Measurements from ENCODE around the gene ROBO4. TPM values are rescaled to one million over a fixed set of nuclear protein-coding genes. Genes with fewer than 3 reads are reported as not detected.

The ROBO4 gene
- total RNA-seq, result 10 to 100 TPM; 13.9 to 33.6 (median 23.4) TPM

DNA sequence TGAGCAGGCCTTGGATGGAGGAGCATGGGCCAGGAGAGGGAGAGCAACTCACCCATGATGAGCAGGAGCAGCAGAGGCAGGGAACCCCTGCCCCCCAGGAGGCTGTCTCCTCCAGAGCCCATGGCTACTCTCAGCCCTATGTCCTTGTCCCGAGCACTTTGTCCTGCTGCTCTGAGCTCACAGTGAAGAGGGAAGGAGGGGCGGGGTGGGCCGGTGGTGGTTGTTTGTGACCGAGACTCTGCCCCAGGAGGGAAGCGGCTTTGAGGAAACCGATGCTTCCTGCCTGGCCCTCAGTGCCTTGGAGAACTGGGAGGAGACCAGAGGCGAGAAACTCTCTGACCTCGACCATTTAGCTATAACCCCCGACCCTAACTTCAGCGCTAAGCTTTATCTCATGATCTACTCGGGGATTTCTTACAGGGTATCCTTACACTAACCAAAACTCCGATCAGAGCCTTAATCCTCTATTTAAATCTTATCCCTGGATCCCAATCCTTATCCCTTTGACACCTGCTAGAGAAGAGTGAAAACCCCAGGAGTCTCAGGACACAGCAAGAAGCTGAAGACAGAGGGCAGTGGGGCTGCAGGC is at the start of gene ROBO4:
Gene ROBO4, minus strand, starts transcription at position 192 of the 589 bp plus-strand sequence. Its CDS starts 70 bp downstream, at position 122.
- TF ChIP-seq EP300 (IDR thresholded peaks at IDR 0.05) (no peak), POLR2A (IDR thresholded peaks at IDR 0.05) (no peak), POLR2AphosphoS5 (IDR thresholded peaks at IDR 0.05) (no peak), CTCF (IDR thresholded peaks at IDR 0.05) (no peak)
- H3K9me3 ChIP-seq, result no peaks in the 10 kb centered on the region
- H3K36me3 ChIP-seq, result no peaks in the 10 kb centered on the region
- WGBS, 2 donors (ENCODE audit: low coverage in 1 of 2), result 78 to 100% methylated on average over 1 to 4 of the region's 12 CpGs
- ATAC-seq, result peak; percentile 18
- peak within 1 kb of the TSS; percentile 15 to 80 (median 72) for H3K27ac ChIP-seq
- H3K27me3 ChIP-seq, result peaks cover 8% of the 10 kb centered on the region
- H3K4me3 ChIP-seq, result peak within 1 kb of the TSS in 1 of 2 donors; percentile 42
- H3K4me1 ChIP-seq, result peaks cover 0 to 54% (median 15%) of the 10 kb centered on the region in 3 donors

DNA sequence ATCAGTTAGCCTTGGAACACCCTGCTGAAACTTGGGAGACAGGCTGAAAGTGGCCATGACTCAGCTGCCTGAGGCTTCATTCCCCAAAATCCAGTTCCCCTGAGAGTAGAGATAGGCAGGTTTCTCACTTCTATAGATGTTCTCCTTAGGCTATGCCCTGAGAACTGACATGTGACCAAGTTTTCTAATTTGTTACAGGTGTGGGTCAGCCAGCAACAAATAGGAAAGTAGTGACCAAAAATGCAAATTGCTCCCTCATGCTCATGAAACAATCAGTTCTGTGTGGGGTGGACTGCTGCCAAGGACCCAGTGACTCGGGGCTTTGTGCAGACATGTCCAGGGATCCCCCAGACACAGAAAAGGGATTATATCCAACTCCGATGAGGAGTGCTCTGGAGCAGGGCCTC is 49.1 kb upstream of the ROBO4 start:
- TF ChIP-seq POLR2AphosphoS5 (IDR thresholded peaks at IDR 0.05), result no peak
- no peak for TF ChIP-seq CTCF (IDR thresholded peaks at IDR 0.05)
- no peak for TF ChIP-seq POLR2A (IDR thresholded peaks at IDR 0.05)
- no peak for TF ChIP-seq EP300 (IDR thresholded peaks at IDR 0.05)
- H3K4me3 ChIP-seq, result no peak overlapping the region
- H3K27ac ChIP-seq, result no peak overlapping the region
- H3K9me3 ChIP-seq, result peaks cover 0 to 15% (median 0%) of the 10 kb centered on the region in 3 donors
- no peak for ATAC-seq
- WGBS, 2 donors (ENCODE audit: low coverage in 1 of 2), result 50 to 100% methylated on average over 1 to 2 of the region's 2 CpGs
- no peaks in the 10 kb centered on the region for H3K27me3 ChIP-seq
- H3K4me1 ChIP-seq, result no peaks in the 10 kb centered on the region
- H3K36me3 ChIP-seq, result no peaks in the 10 kb centered on the region

GRCh38 chr11:124945826-124946225 is 48.2 kb upstream of the ROBO4 start:
- Histone ChIP-seq H3K27me3 (no peaks in the 10 kb centered on the region), H3K27ac (no peak overlapping the region), H3K4me3 (no peak overlapping the region), H3K4me1 (no peaks in the 10 kb centered on the region), H3K9me3 (peaks cover 0 to 15% (median 0%) of the 10 kb centered on the region in 3 donors), H3K36me3 (no peaks in the 10 kb centered on the region)
- no peak for ATAC-seq
- TF ChIP-seq POLR2A (IDR thresholded peaks at IDR 0.05) (no peak), CTCF (IDR thresholded peaks at IDR 0.05) (no peak)
- WGBS, 2 donors (ENCODE audit: low coverage in 1 of 2), result 72 to 74% methylated on average over 6 of the region's 6 CpGs

- peaks cover 0 to 13% (median 0%) of the 10 kb centered on the region in 3 donors for H3K9me3 ChIP-seq
- H3K27ac ChIP-seq, result no peak overlapping the region
- H3K27me3 ChIP-seq, result no peaks in the 10 kb centered on the region
- H3K36me3 ChIP-seq, result no peaks in the 10 kb centered on the region
- WGBS, 2 donors (ENCODE audit: low coverage in 1 of 2), result 54 to 56% methylated on average over 2 to 3 of the region's 3 CpGs
- ATAC-seq, result no peak
- no peak overlapping the region for H3K4me3 ChIP-seq
- no peaks in the 10 kb centered on the region for H3K4me1 ChIP-seq
- no peak for TF ChIP-seq POLR2AphosphoS5 (IDR thresholded peaks at IDR 0.05)
- no peak for TF ChIP-seq CTCF (IDR thresholded peaks at IDR 0.05)
- no peak for TF ChIP-seq POLR2A (IDR thresholded peaks at IDR 0.05)
- no peak for TF ChIP-seq EP300 (IDR thresholded peaks at IDR 0.05)
Measured at GRCh38 chr11:124944565-124944964, 46.9 kb upstream of the ROBO4 start.

DNA sequence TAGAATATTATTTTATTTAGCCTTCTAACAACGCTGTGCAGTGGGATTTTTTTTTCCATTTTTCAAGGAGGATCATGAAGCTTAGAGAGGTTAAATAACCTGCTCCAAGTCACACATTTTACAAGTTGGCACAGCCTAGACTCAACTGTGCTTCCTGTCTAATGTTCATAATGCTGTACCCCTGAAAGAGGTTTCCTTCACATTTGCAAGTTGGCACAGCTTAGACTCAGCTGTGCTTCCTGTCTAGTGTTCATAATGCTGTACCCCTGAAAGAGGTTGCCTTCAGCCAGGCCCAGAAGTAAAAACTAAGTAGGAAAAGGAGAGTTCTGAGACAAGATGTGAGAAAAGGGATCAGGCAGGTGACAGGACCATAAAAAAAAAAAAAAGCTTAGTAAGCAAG is 46.1 kb upstream of the ROBO4 start:
- Histone ChIP-seq H3K9me3 (peaks cover 0 to 6% (median 0%) of the 10 kb centered on the region in 3 donors), H3K4me1 (no peaks in the 10 kb centered on the region), H3K4me3 (no peak overlapping the region), H3K36me3 (no peaks in the 10 kb centered on the region), H3K27ac (no peak overlapping the region), H3K27me3 (peaks cover 5% of the 10 kb centered on the region)
- no peak for ATAC-seq
- WGBS, 2 donors (ENCODE audit: low coverage in 1 of 2), result 33 to 42% methylated on average over 1 of the region's 1 CpG
- no peak for TF ChIP-seq POLR2AphosphoS5 (IDR thresholded peaks at IDR 0.05)
- TF ChIP-seq CTCF (IDR thresholded peaks at IDR 0.05), result no peak
- no peak for TF ChIP-seq EP300 (IDR thresholded peaks at IDR 0.05)
- no peak for TF ChIP-seq POLR2A (IDR thresholded peaks at IDR 0.05)
